GM21526 (cell line): ENCODE measurements around the gene LSM10.

Source experiments
- ATAC-seq: cut with Tn5 transposase; IDR thresholded peaks from one replicate; pipeline ENCODE4 v1.9.1; 2021; ENCODE audit warnings: moderate library complexity; ENCODE audit not compliant: unreplicated experiment, low FRiP score

LSM10 gene

GRCh38 chr1:36411674-36412648 is 14.3 kb upstream of the LSM10 start:
- ATAC-seq: no peak

- ATAC-seq: no peak
Observed at GRCh38 chr1:36408479-36408878, 10.8 kb upstream of the LSM10 start.

- no peak for ATAC-seq
Observed at GRCh38 chr1:36406440-36406839, 8.7 kb upstream of the LSM10 start.

GRCh38 chr1:36402504-36402890 is 4.8 kb upstream of the LSM10 start:
- no peak for ATAC-seq

GRCh38 chr1:36401602-36402503 is 4.1 kb upstream of the LSM10 start:
- ATAC-seq: no peak

- ATAC-seq: peak; percentile 71
Observed at GRCh38 chr1:36400825-36401601, 3.3 kb upstream of the LSM10 start.

- ATAC-seq: no peak
Observed at GRCh38 chr1:36400514-36400824, 2.8 kb upstream of the LSM10 start.

GRCh38 chr1:36398370-36398977 is 766 bp upstream of the LSM10 start:
- no peak for ATAC-seq

GRCh38 chr1:36397083-36397377 is 678 bp downstream of the LSM10 start:
- ATAC-seq: peak; percentile 11

GRCh38 chr1:36396359-36396758 is 1.3 kb downstream of the LSM10 start:
- no peak for ATAC-seq

- ATAC-seq: no peak
Observed at GRCh38 chr1:36393686-36394085, 4.0 kb downstream of the LSM10 start.

- no peak for ATAC-seq
Observed at GRCh38 chr1:36392836-36393235, 4.9 kb downstream of the LSM10 start.

GRCh38 chr1:36391271-36391670 is 6.4 kb downstream of the LSM10 start:
- no peak for ATAC-seq

- ATAC-seq: no peak
Observed at GRCh38 chr1:36390411-36390810, 7.3 kb downstream of the LSM10 start.

- ATAC-seq: no peak
Observed at GRCh38 chr1:36389999-36390398, 7.7 kb downstream of the LSM10 start.

GRCh38 chr1:36389261-36389660 is 8.4 kb downstream of the LSM10 start:
- no peak for ATAC-seq

- ATAC-seq: no peak
Observed at GRCh38 chr1:36387141-36387949, 10.4 kb downstream of the LSM10 start.

GRCh38 chr1:36386265-36387140 is 11.2 kb downstream of the LSM10 start:
- peak; percentile 35 for ATAC-seq
